Sigmoid colon (tissue), 7 donors: ENCODE measurements around the gene SLC7A7. TPM values are rescaled to one million over a fixed set of nuclear protein-coding genes. Genes with fewer than 3 reads are reported as not detected.
"Not testable (repeated sequence)": the region's sequence is repeated elsewhere in the genome, so short reads cannot be mapped to it uniquely, and the experiment has no call there.

Experiments
- DNase-seq: peaks from one replicate; pipeline ENCODE4 v3.0.0-alpha.2; 2019
- H3K27ac ChIP-seq, 4 donors: fragments of 200-600 bp; sonication (generic); one replicate each; pipeline ENCODE4 v1.5.1; 2016 to 2019; ENCODE audit warnings: mild to moderate bottlenecking in 1 of 4
- H3K27me3 ChIP-seq, 3 donors: fragments of 200-600 bp; sonication (generic); one replicate each; pipeline ENCODE4 v1.5.1; 2019; ENCODE audit warnings: mild to moderate bottlenecking in 1 of 3
- H3K36me3 ChIP-seq, 4 donors: fragments of 200-600 bp; sonication (generic); one replicate each; pipeline ENCODE4 v1.5.1; 2016 to 2019
- H3K4me1 ChIP-seq, 4 donors: fragments of 200-600 bp; sonication (generic); one replicate each; pipeline ENCODE4 v1.5.1; 2017 to 2019
- H3K4me3 ChIP-seq, 4 donors: fragments of 200-600 bp; sonication (generic); one replicate each; pipeline ENCODE4 v1.5.1; 2017 to 2019; ENCODE audit warnings: mild to moderate bottlenecking in 2 of 4, moderate library complexity in 1 of 4
- H3K9me3 ChIP-seq, 4 donors: fragments of 200-600 bp in 3 of 4; sonication (generic) in 3 of 4; one replicate each; pipeline versions ENCODE4 v1.5.1 to v1.6.1; 2013 to 2019
- CTCF ChIP-seq, 4 experiments: fragments of 450-650 bp in 3 of 4; fragments of 200-600 bp in 1 of 4; IDR thresholded peaks; one replicate each; pipeline ENCODE4 v1.5.1; 2016 to 2019; ENCODE audit warnings: antibody characterized with exemption in 4 of 4, mild to moderate bottlenecking in 3 of 4, moderate library complexity in 2 of 4
- EP300 ChIP-seq, 4 donors: sonication (generic); formaldehyde crosslinking; IDR thresholded peaks; one replicate each; pipeline ENCODE4 v1.6.1; 2017; ENCODE audit warnings: antibody characterized with exemption in 4 of 4
- POLR2A ChIP-seq, 2 donors: fragments of 450-650 bp; IDR thresholded peaks; one replicate each; pipeline ENCODE4 v1.6.1; 2016; ENCODE audit warnings: antibody characterized with exemption in 2 of 2, mild to moderate bottlenecking in 2 of 2, moderate library complexity in 2 of 2
- POLR2AphosphoS5 ChIP-seq, 4 donors: sonication (generic); formaldehyde crosslinking; IDR thresholded peaks; one replicate each; pipeline ENCODE4 v1.6.1; 2017; ENCODE audit warnings: antibody characterized with exemption in 4 of 4
- WGBS, 2 donors: extraction: QIAGEN DNeasy Blood & Tissue Kit; methylation state at CpG; one replicate each; pipeline ENCODE4 v1.1.7; 2013; 5-methylcytosine and 5-hydroxymethylcytosine counted together
- intact Hi-C: fragments of 100-400 bp; cut with DNase I; formaldehyde crosslinking; loops from one replicate; pipeline ENCODE4 v1.15.1; 2023
- polyA plus RNA-seq, 3 donors: library from polyadenylated mRNA; stranded (reverse); fragments of 200-250 nt; gene quantifications; one replicate each; pipeline ENCODE4 v1.2.3, GENCODE V29; 2013
- small RNA-seq, 3 donors: library from RNA; depleted of rRNA; stranded (forward); fragments of <200 nt; gene quantifications; one replicate each; pipeline ENCODE3, GENCODE V24; 2016
- total RNA-seq, 4 donors: library from RNA; depleted of rRNA; stranded (reverse); fragments of >200 nt; gene quantifications; one replicate each; pipeline ENCODE4 v1.1.0, GENCODE V29; 2016
- donor health status: healthy with polysubstance abuse.
- donor health status: Bipolar disorder and iron deficiency.
- donor health status: healthy.

The SLC7A7 gene
- total and polyA plus RNA-seq, 7 donors = 15.6 to 23.5 (median 16.4) TPM

DNA sequence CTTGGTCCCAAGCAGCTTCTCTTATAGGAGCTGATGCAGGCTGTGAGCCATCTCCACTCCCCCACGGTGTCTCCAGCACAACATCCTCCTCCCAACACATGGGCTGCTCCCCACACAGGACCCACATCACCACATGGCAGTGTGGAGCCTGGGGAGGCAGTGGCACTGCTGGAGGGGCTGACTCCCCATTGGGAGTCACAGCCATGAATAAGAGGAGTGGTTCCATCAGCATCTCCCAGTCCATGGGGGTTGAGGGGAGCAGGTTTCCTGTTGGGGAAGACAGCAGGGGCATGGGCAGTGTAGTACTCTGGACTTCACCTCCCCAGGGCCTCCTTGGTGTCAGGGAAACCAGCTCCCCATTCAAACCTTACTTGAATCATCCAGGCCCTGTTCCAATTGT is 89.2 kb downstream of the SLC7A7 start:
- peaks cover 0 to 6% (median 0%) of the 10 kb centered on the region in 3 donors for H3K27me3 ChIP-seq
- H3K4me3 ChIP-seq = no peak overlapping the region
- no peak overlapping the region for H3K27ac ChIP-seq
- DNase-seq = no peak
- TF ChIP-seq POLR2A (IDR thresholded peaks at IDR 0.05) (no peak), EP300 (IDR thresholded peaks at IDR 0.05) (no peak), CTCF (IDR thresholded peaks at IDR 0.05) (no peak), POLR2AphosphoS5 (IDR thresholded peaks at IDR 0.05) (no peak)
- WGBS, 2 donors = 61 to 68% methylated on average over 1 of the region's 1 CpG
- H3K9me3 ChIP-seq = no peaks in the 10 kb centered on the region
- H3K4me1 ChIP-seq = no peaks in the 10 kb centered on the region
- no peaks in the 10 kb centered on the region for H3K36me3 ChIP-seq
- intact Hi-C loops = no loop called here

GRCh38 chr14:22725374-22725773 is 89.9 kb downstream of the SLC7A7 start:
- H3K27me3 ChIP-seq, H3K27ac ChIP-seq, H3K4me1 ChIP-seq, H3K4me3 ChIP-seq, H3K9me3 ChIP-seq, DNase-seq, intact Hi-C loops, H3K36me3 ChIP-seq: not testable (repeated sequence)
- 28 to 63% methylated on average over 3 of the region's 3 CpGs for WGBS, 2 donors

GRCh38 chr14:22724847-22725246 is 90.4 kb downstream of the SLC7A7 start:
- H3K27ac ChIP-seq, H3K4me1 ChIP-seq, H3K4me3 ChIP-seq, H3K9me3 ChIP-seq, H3K27me3 ChIP-seq, intact Hi-C loops, H3K36me3 ChIP-seq, DNase-seq: not testable (repeated sequence)
- WGBS, 2 donors = 67 to 81% methylated on average over 8 of the region's 8 CpGs

DNA sequence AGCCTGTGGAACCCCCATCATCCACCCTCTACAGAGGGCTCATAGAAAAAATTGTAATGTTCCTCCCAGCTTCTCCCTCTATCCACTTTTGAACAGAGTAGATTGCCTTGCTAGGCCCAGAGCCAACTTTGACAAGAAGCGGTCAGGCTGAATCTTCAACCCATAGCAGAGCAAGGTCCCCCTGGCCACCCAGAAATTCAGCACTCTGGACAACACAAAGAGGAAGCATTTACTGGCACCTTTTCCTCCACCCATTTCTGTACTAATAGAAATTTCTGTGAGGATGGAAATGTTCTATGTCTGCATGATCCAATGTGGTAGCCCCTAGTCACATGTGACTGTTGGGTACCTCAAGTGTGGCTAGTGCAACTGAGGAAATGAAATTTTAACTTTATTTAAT is 91.4 kb downstream of the SLC7A7 start:
- Histone ChIP-seq H3K27ac (no peak overlapping the region), H3K4me1 (no peaks in the 10 kb centered on the region), H3K36me3 (no peaks in the 10 kb centered on the region), H3K9me3 (no peaks in the 10 kb centered on the region), H3K4me3 (no peak overlapping the region), H3K27me3 (peaks cover 0 to 6% (median 0%) of the 10 kb centered on the region in 3 donors)
- TF ChIP-seq CTCF (IDR thresholded peaks at IDR 0.05) (no peak), POLR2A (IDR thresholded peaks at IDR 0.05) (no peak), POLR2AphosphoS5 (IDR thresholded peaks at IDR 0.05) (no peak), EP300 (IDR thresholded peaks at IDR 0.05) (no peak)
- intact Hi-C loops = no loop called here
- DNase-seq = no peak
- WGBS, 2 donors = 90 to 92% methylated on average over 1 of the region's 1 CpG

Small RNA genes within 50 kb of the gene (small RNA-seq; reads per million reads assigned to genes)
- 0 reads per million in 3 donors for gene RF00019
- gene RF00588 = 0 reads per million in 3 donors

Other genes starting within 250 kb of the SLC7A7 start
- gene DAD1, start 226.2 kb downstream of the SLC7A7 start, total RNA-seq = 100 to 1,000 TPM; 115 to 192 (median 164) TPM
- gene DAD1, start 226.2 kb downstream of the SLC7A7 start, polyA plus RNA-seq = 100 to 1,000 TPM; 136 to 274 (median 160) TPM
- 10 to 100 TPM; 17.4 to 20.4 (median 18.7) TPM for gene ABHD4, start 217.1 kb downstream of the SLC7A7 start, total RNA-seq
- gene ABHD4, start 217.1 kb downstream of the SLC7A7 start, polyA plus RNA-seq = 10 to 100 TPM in 2 of 3 donors, 1 to 10 TPM in 1; 9.5 to 18.0 (median 12.3) TPM
- not detected for gene OR6J1, start 171.1 kb downstream of the SLC7A7 start, total RNA-seq
- gene OR6J1, start 171.1 kb downstream of the SLC7A7 start, polyA plus RNA-seq = not detected
- 100 to 1,000 TPM in 2 of 4 donors, 10 to 100 TPM in 2; 95.2 to 108 (median 102) TPM for gene OXA1L, start 48.7 kb downstream of the SLC7A7 start, total RNA-seq
- gene OXA1L, start 48.7 kb downstream of the SLC7A7 start, polyA plus RNA-seq = 100 to 1,000 TPM in 1 of 3 donors, 10 to 100 TPM in 2; 85.1 to 113 (median 85.9) TPM
- gene MRPL52, start 14.5 kb upstream of the SLC7A7 start, total RNA-seq = 100 to 1,000 TPM in 1 of 4 donors, 10 to 100 TPM in 3; 54.6 to 333 (median 58.3) TPM
- 100 to 1,000 TPM in 2 of 3 donors, 10 to 100 TPM in 1; 64.3 to 117 (median 105) TPM for gene MRPL52, start 14.5 kb upstream of the SLC7A7 start, polyA plus RNA-seq
- 100 to 1,000 TPM in 3 of 4 donors, 10 to 100 TPM in 1; 86.6 to 140 (median 115) TPM for gene MMP14, start 21.1 kb upstream of the SLC7A7 start, total RNA-seq
- 10 to 100 TPM; 21.0 to 85.4 (median 33.5) TPM for gene MMP14, start 21.1 kb upstream of the SLC7A7 start, polyA plus RNA-seq
- 100 to 1,000 TPM in 2 of 4 donors, 10 to 100 TPM in 2; 75.3 to 124 (median 95.1) TPM for gene LRP10, start 56.3 kb upstream of the SLC7A7 start, total RNA-seq
- 100 to 1,000 TPM in 1 of 3 donors, 10 to 100 TPM in 2; 34.4 to 139 (median 42.6) TPM for gene LRP10, start 56.3 kb upstream of the SLC7A7 start, polyA plus RNA-seq
- gene REM2, start 67.8 kb upstream of the SLC7A7 start, total RNA-seq = 1 to 10 TPM in 1 of 4 donors, under 1 TPM in 2, not detected in 1; 0.71 to 1.4 (median 0.81) TPM
- gene REM2, start 67.8 kb upstream of the SLC7A7 start, polyA plus RNA-seq = under 1 TPM in 2 of 3 donors, not detected in 1; 0.60 to 0.96 TPM
- 1,000 to 10,000 TPM in 1 of 4 donors, 100 to 1,000 TPM in 3; 356 to 5,076 (median 594) TPM for gene RBM23, start 103.7 kb upstream of the SLC7A7 start, total RNA-seq
- gene RBM23, start 103.7 kb upstream of the SLC7A7 start, polyA plus RNA-seq = 10 to 100 TPM; 31.8 to 46.5 (median 40.8) TPM
- 10 to 100 TPM; 33.3 to 61.7 (median 44.7) TPM for gene PRMT5, start 113.9 kb upstream of the SLC7A7 start, total RNA-seq
- 10 to 100 TPM; 33.3 to 66.7 (median 55.4) TPM for gene PRMT5, start 113.9 kb upstream of the SLC7A7 start, polyA plus RNA-seq
- gene HAUS4, start 141.7 kb upstream of the SLC7A7 start, total RNA-seq = 10 to 100 TPM; 28.1 to 82.6 (median 59.8) TPM
- gene HAUS4, start 141.7 kb upstream of the SLC7A7 start, polyA plus RNA-seq = 10 to 100 TPM; 37.8 to 46.7 (median 44.9) TPM
- gene AJUBA, start 167.1 kb upstream of the SLC7A7 start, total RNA-seq = 1 to 10 TPM; 5.0 to 5.5 (median 5.1) TPM
- 1 to 10 TPM in 2 of 3 donors, under 1 TPM in 1; 0.23 to 7.8 (median 6.0) TPM for gene AJUBA, start 167.1 kb upstream of the SLC7A7 start, polyA plus RNA-seq
- 10 to 100 TPM in 3 of 4 donors, 1 to 10 TPM in 1; 8.9 to 19.9 (median 12.9) TPM for gene C14orf93, start 194.7 kb upstream of the SLC7A7 start, total RNA-seq
- gene C14orf93, start 194.7 kb upstream of the SLC7A7 start, polyA plus RNA-seq = 10 to 100 TPM in 2 of 3 donors, 1 to 10 TPM in 1; 7.4 to 11.9 (median 10.2) TPM
- gene PSMB5, start 219.5 kb upstream of the SLC7A7 start, total RNA-seq = 100 to 1,000 TPM; 113 to 179 (median 135) TPM
- gene PSMB5, start 219.5 kb upstream of the SLC7A7 start, polyA plus RNA-seq = 100 to 1,000 TPM; 132 to 145 (median 141) TPM
- under 1 TPM in 1 of 4 donors, not detected in 3; 0.41 TPM for gene PSMB11, start 226.8 kb upstream of the SLC7A7 start, total RNA-seq
- under 1 TPM in 1 of 3 donors, not detected in 2; 0.06 TPM for gene PSMB11, start 226.8 kb upstream of the SLC7A7 start, polyA plus RNA-seq
- gene CDH24, start 242.1 kb upstream of the SLC7A7 start, total RNA-seq = 1 to 10 TPM; 2.0 to 7.5 (median 2.8) TPM
- 1 to 10 TPM in 1 of 3 donors, under 1 TPM in 2; 0.46 to 5.4 (median 0.60) TPM for gene CDH24, start 242.1 kb upstream of the SLC7A7 start, polyA plus RNA-seq